HG03060 (cell line): ENCODE results near the gene ACSL1.

Experiments
- ATAC-seq: cut with Tn5 transposase; IDR thresholded peaks from one replicate; pipeline ENCODE4 v1.9.1; 2021; ENCODE audit warnings: low read depth, moderate number of reproducible peaks; ENCODE audit not compliant: unreplicated experiment

The ACSL1 gene

GRCh38 chr4:184825896-184826690 is at the start of gene ACSL1:
ACSL1 (minus strand) TSS chr4:184825968; CDS start chr4:184803514, 22,454 bp downstream.
- ATAC-seq: peak; percentile 30

GRCh38 chr4:184873054-184873453 is 47.3 kb upstream of the ACSL1 start:
- no peak for ATAC-seq

- no peak for ATAC-seq
Observed at GRCh38 chr4:184870718-184871117, 45.0 kb upstream of the ACSL1 start.

GRCh38 chr4:184868623-184869022 is 42.9 kb upstream of the ACSL1 start:
- no peak for ATAC-seq

GRCh38 chr4:184863916-184864315 is 38.1 kb upstream of the ACSL1 start:
- ATAC-seq: no peak

- ATAC-seq: no peak
Observed at GRCh38 chr4:184861047-184861446, 35.3 kb upstream of the ACSL1 start.

- no peak for ATAC-seq
Observed at GRCh38 chr4:184860018-184860779, 34.4 kb upstream of the ACSL1 start.

GRCh38 chr4:184857441-184858121 is 31.8 kb upstream of the ACSL1 start:
- ATAC-seq: no peak

GRCh38 chr4:184856277-184856609 is 30.5 kb upstream of the ACSL1 start:
- ATAC-seq: peak; percentile 42

GRCh38 chr4:184854673-184855072 is 28.9 kb upstream of the ACSL1 start:
- no peak for ATAC-seq

GRCh38 chr4:184853436-184853835 is 27.7 kb upstream of the ACSL1 start:
- ATAC-seq: no peak

GRCh38 chr4:184851886-184852285 is 26.1 kb upstream of the ACSL1 start:
- no peak for ATAC-seq

- ATAC-seq: peak; percentile 43
Observed at GRCh38 chr4:184851200-184851541, 25.4 kb upstream of the ACSL1 start.

GRCh38 chr4:184850431-184851199 is 24.8 kb upstream of the ACSL1 start:
- peak; percentile 26 for ATAC-seq

- ATAC-seq: no peak
Observed at GRCh38 chr4:184850018-184850417, 24.2 kb upstream of the ACSL1 start.

- ATAC-seq: peak; percentile 21
Observed at GRCh38 chr4:184849185-184849584, 23.4 kb upstream of the ACSL1 start.

- ATAC-seq: no peak
Observed at GRCh38 chr4:184848510-184848909, 22.7 kb upstream of the ACSL1 start.

GRCh38 chr4:184846531-184846930 is 20.8 kb upstream of the ACSL1 start:
- no peak for ATAC-seq

- no peak for ATAC-seq
Observed at GRCh38 chr4:184845367-184846021, 19.7 kb upstream of the ACSL1 start.

GRCh38 chr4:184844742-184845141 is 19.0 kb upstream of the ACSL1 start:
- no peak for ATAC-seq
